ENCODE data around the gene METTL22.

DNA sequence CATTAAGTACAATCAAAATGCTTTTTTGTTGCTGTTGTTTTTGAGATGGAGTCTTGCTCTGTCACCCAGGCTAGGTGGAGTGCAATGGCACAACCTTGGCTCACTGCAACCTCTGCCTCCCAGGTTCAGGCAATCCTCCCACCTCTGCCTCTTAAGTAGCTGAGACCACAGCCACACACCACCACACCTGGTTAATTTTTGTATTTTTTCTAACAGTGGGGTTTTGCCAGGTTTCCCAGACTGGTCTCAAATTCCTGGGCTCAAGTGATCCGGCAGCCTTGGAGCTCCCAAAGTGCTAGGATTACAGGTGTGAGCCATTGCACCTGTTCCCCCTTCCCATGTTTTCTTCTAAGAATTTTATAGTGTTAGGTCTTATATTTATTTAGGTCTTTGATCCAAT lies 48.0 kb downstream of the METTL22 start:
- TF ChIP-seq, protein P1, sequence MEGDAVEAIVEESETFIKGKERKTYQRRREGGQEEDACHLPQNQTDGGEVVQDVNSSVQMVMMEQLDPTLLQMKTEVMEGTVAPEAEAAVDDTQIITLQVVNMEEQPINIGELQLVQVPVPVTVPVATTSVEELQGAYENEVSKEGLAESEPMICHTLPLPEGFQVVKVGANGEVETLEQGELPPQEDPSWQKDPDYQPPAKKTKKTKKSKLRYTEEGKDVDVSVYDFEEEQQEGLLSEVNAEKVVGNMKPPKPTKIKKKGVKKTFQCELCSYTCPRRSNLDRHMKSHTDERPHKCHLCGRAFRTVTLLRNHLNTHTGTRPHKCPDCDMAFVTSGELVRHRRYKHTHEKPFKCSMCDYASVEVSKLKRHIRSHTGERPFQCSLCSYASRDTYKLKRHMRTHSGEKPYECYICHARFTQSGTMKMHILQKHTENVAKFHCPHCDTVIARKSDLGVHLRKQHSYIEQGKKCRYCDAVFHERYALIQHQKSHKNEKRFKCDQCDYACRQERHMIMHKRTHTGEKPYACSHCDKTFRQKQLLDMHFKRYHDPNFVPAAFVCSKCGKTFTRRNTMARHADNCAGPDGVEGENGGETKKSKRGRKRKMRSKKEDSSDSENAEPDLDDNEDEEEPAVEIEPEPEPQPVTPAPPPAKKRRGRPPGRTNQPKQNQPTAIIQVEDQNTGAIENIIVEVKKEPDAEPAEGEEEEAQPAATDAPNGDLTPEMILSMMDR (IDR thresholded peaks at IDR 0.05): no peak
- TF ChIP-seq POLR2AphosphoS5 (IDR thresholded peaks at IDR 0.05): no peak
- no peak for TF ChIP-seq POLR2A (IDR thresholded peaks at IDR 0.05)
- TF ChIP-seq EP300 (IDR thresholded peaks at IDR 0.05): no peak
